Omental fat pad (tissue), 4 donors: ENCODE measurements around the gene PPP2R3C. TPM values are rescaled to one million over a fixed set of nuclear protein-coding genes. Genes with fewer than 3 reads are reported as not detected.

ENCODE experiments used
- ATAC-seq: fragments of 150-250 bp; one replicate; pipeline ENCODE4 v1.9.1; 2016; ENCODE audit warnings: mild to moderate bottlenecking, moderate library complexity; ENCODE audit not compliant: low FRiP score
- DNase-seq: peaks from one replicate; pipeline ENCODE4 v3.0.0-alpha.2; 2019; ENCODE audit warnings: low spot score
- CTCF ChIP-seq, 3 donors: fragments of 450-650 bp; IDR thresholded peaks; one replicate each; pipeline ENCODE4 v1.5.1; 2016 to 2017; ENCODE audit warnings: antibody characterized with exemption in 3 of 3, mild to moderate bottlenecking in 3 of 3, moderate library complexity in 2 of 3
- total RNA-seq, 4 donors: library from RNA; depleted of rRNA; stranded (reverse); fragments of >200 nt; gene quantifications; one replicate each; pipeline ENCODE4 v1.1.0, GENCODE V29; 2016

PPP2R3C gene
- total RNA-seq, 4 donors from 2014 or later = 18.1 to 47.6 (median 25.7) TPM

- ATAC-seq = no peak
- DNase-seq = no peak
- TF ChIP-seq CTCF (IDR thresholded peaks at IDR 0.05) = no peak
Observed at GRCh38 chr14:35052637-35053036, 69.2 kb downstream of the PPP2R3C start.

- TF ChIP-seq CTCF (IDR thresholded peaks at IDR 0.05) = no peak
Observed at GRCh38 chr14:35051796-35052195, 70.0 kb downstream of the PPP2R3C start.

GRCh38 chr14:35050652-35051051 lies 71.1 kb downstream of the PPP2R3C start:
- DNase-seq (no peak), ATAC-seq (no peak)
- TF ChIP-seq CTCF (IDR thresholded peaks at IDR 0.05) = no peak

More at GRCh38 chr14:35051796-35052195, 70.0 kb downstream of the PPP2R3C start:
- no peak for ATAC-seq
- DNase-seq = no peak

GRCh38 chr14:35047976-35048513 lies 73.7 kb downstream of the PPP2R3C start:
- ATAC-seq (no peak), DNase-seq (no peak)
- TF ChIP-seq CTCF (IDR thresholded peaks at IDR 0.05) = no peak

- peak; percentile 38 for ATAC-seq
- TF ChIP-seq CTCF (IDR thresholded peaks at IDR 0.05) = no peak
- DNase-seq = no peak
Observed at GRCh38 chr14:35046751-35047536, 74.8 kb downstream of the PPP2R3C start.

- DNase-seq (peak; percentile 93), ATAC-seq (peak; percentile 98)
Observed at GRCh38 chr14:35046048-35046750, 75.6 kb downstream of the PPP2R3C start, which contains the start of gene FAM177A1. Gene FAM177A1, plus strand, starts transcription at chr14:35046272. Its CDS starts 192 bp downstream, at chr14:35046464.

More at GRCh38 chr14:35046048-35046750, 75.6 kb downstream of the PPP2R3C start, which contains the start of gene FAM177A1:
- TF ChIP-seq CTCF (IDR thresholded peaks at IDR 0.05) = no peak
